ENCODE data around the gene SPON1.

Gene SPON1

DNA sequence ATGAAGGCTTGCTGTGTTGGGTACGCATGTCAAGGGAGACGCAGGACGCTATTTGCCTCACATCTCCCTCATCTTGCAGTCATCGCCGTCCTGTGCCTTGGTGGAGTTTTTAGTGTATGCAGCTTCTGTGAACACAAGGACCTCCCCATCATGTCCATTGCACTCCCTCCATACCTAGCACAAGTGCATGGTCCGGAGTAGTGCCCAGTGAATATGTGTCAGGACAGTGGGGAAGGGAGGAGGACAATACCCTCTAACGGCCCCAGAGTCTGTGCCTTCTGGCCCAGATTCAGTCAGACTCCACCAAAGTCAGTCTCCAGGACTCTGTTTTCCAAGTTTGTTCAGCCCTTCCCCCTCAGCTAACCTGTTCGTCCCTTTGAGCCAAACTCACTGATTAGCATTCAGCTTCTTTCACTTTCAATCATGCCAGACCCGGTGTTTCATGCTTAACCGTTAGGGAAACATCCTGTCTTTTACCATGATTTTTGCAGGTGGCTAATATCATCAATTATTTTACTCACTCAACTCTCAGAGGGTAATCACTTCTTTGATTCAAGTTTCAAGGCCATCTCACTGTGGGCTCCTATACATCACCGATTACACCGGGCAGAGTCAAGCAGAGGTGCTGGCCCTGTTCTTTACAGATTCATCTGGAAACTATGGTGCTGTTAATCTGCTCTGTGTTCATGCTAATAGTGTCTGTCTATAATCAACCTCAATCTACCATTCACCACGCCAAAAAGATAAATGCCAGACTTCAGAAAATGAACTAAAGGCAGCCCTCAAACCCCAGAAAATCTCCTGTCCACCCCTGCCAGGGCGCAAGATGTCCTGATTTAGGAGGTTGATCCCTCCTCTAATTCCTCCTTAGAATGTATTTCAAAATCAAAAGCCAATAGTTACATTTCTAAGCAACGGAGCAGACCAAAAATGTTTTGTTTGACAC, 240.0 kb downstream of the SPON1 start:
- DNase-seq = no peak

DNA sequence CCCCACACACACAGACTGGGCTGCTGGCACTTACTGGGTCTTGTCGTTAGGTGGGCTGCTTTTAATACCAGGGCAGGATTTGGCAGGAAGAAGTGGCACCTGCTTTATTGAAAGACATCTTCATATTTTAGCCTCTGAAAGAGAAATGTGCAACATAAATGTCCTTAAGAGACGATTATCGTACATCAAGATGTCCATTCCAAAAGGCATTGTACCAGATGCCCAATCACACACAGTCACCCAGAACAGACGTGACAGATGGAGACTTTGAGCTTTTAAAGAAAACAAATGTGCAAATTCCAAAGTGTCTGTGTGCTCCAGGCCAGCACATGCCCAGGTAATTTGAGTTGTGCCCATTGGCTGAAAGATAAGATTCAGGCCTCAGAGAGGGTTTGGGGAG, 240.8 kb downstream of the SPON1 start:
- no peak for DNase-seq

- DNase-seq = no peak
Observed at GRCh38 chr11:14212986-14213385, 250.5 kb downstream of the SPON1 start.

GRCh38 chr11:14218728-14219127, 256.2 kb downstream of the SPON1 start:
- no peak for DNase-seq

- DNase-seq = no peak
Observed at GRCh38 chr11:14223636-14224288, 261.2 kb downstream of the SPON1 start.

DNA sequence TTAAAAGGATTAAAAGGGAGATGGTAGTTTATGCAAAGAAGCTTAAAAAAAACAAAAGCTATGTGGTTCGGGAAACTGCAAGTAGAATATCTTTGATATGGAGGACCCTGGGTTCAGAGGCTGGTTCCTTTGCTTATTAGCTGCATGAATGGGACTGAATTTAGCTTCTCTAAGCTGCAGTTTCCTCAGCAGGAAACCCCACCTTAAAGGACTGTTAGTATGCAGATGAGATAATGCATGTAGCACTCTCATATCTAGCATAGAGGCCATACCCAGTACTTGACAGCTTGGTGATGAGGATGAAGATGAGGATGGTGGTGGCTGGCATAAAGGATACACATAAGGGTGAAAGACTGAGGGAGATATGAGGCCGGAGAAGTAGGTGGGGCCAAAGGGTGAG, 261.9 kb downstream of the SPON1 start:
- DNase-seq = no peak

GRCh38 chr11:14225666-14226065, 263.1 kb downstream of the SPON1 start:
- DNase-seq = no peak

GRCh38 chr11:14228356-14228755, 265.8 kb downstream of the SPON1 start:
- DNase-seq = no peak

- no peak for DNase-seq
Observed at GRCh38 chr11:14229472-14229871, 266.9 kb downstream of the SPON1 start.

- DNase-seq = no peak
Observed at GRCh38 chr11:14230407-14230806, 267.9 kb downstream of the SPON1 start.

- DNase-seq = no peak
Observed at GRCh38 chr11:14232652-14233051, 270.1 kb downstream of the SPON1 start.

- no peak for DNase-seq
Observed at GRCh38 chr11:14234446-14234845, 271.9 kb downstream of the SPON1 start.

DNA sequence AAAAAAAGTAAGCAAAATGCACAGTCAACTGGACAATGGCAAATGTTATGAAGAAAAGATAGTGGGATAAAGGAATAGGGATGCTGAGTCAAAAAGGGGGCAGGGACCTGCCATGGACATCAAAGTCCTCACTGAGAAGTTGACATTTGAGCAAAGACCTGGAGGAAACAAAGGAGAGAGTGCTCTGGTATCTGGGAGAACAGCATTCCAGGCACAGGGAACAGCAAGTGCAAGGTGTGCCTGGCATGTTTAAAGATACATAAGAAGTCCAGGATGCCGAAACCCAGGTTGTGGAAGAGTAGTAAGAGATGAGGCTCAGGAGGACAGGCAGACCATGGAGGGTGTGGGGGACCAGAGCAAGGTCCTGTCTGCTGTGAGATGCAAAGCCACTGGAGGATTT, 273.2 kb downstream of the SPON1 start:
- DNase-seq = no peak

DNA sequence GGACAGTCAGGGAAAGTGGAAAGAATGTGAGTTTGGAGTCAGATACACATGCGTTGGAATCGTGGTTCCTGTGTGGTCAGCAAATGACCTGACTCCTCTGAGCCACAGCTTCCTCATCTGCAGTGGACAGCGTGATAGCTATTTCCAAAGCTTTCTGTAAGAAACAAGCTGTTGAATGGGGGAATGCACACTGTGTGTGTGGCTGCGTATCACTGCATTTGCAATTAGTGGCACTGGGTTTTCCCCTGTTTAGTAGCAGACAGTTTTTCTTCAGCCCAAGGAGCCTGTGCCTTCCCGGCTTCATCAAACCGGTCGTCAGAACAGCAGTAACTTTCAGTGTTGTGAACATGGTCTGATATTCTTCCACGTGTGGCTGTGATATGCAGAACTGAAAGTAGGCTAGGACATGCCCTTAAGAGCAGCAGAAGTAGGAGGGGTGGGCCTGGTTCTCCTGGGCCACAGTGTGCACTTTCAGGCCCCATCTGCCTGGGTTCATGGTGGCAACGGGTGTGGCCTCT, 275.0 kb downstream of the SPON1 start:
- DNase-seq = no peak

DNA sequence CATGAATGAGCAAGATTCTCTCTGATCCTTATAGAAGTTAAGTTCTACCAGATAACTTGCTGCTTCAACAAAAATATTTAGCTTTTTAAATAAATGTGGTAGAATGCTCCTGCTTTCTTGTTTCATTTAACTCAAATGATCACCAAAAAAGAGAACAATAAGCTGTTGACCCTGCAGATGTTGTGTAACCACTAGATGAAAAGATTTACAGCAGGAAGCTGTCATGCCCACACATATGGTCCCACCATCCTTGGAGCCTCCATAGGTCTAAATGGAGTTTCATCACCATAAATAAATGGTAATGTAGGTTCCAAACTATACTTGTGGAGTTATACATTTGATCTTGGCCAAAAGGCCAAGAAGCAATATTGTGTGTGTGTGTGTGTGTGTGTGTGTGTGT, 277.7 kb downstream of the SPON1 start:
- no peak for DNase-seq

DNA sequence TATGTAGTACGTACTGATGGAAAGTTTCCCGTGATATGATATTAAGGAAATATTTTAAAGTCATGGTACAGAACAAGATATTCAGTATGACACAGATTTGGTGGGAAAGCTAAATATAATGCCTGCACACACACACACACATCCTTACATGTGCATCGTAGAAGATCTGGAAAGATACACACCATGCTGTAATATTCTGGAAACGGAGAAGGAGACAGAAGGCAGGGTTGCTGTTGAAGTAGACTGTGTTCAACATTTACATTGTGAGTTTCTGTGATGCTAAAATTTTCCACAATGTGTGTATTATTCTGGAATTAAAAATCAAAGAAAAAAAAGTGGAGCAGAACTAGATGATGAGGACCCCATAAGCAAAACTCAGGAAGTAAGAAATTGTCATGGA, 278.4 kb downstream of the SPON1 start:
- DNase-seq = no peak

- DNase-seq = no peak
Observed at GRCh38 chr11:14242187-14242586, 279.7 kb downstream of the SPON1 start.

GRCh38 chr11:14242733-14243132, 280.2 kb downstream of the SPON1 start:
- no peak for DNase-seq

- no peak for DNase-seq
Observed at GRCh38 chr11:14244926-14245325, 282.4 kb downstream of the SPON1 start.

- DNase-seq = no peak
Observed at GRCh38 chr11:14245444-14245843, 282.9 kb downstream of the SPON1 start.

DNA sequence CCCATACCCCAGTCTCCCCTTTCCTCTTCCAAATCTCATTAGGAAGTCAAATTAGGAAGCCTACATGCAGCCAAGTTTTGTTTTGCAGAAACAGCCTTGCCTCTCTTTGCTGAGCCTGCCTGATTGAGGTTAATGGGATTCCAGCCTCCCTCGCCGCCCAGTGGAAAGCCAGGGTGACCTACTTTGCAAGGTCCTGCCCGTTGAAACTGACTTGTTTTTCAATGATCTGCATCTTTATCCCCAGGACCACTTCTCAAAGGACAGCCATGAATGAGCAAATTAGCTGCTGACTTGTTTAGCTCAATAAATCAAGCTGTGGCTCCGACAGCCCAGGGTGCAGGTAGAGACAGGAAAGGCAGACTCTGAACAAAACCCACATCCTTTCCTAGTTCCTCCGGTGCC, 286.1 kb downstream of the SPON1 start:
- DNase-seq = no peak

GRCh38 chr11:14249121-14249963, 286.8 kb downstream of the SPON1 start:
- DNase-seq = peak in 1 of 2 experiments; percentile 51

DNA sequence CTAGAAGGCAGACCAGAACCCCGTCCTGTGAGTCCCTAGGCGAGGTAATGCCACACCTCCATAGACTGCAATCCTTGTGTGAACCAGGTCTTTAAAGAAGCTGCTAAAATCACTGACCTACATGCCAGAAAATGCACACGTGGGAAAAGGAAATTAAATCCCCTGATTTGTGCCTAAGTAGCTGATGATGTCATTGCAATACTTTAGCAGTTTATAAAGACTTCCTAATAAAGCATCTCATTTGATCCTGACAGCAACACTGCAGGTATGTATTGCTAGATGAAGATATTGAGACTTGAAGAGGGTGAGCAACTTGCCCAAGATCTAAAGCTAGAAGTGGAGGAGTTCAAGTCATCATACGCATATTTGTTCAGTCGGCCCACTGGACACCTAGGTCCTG, 289.2 kb downstream of the SPON1 start:
- DNase-seq = no peak

Measured in SW 1271 (cell line).